Fibroblast of peridontal ligament (primary cell): ENCODE results near the gene EMCN.
"Not testable (repeated sequence)": the region's sequence is repeated elsewhere in the genome, so short reads cannot be mapped to it uniquely, and the experiment has no call there.

Source experiments
- DNase-seq: peaks from one replicate; pipeline ENCODE4 v3.0.0-alpha.2; 2010; ENCODE audit errors: extremely low read depth

The EMCN gene

GRCh38 chr4:100517864-100518341 is at the start of gene EMCN:
EMCN (minus strand) TSS chr4:100518022; CDS start chr4:100517914, 108 bp downstream.
- peak; percentile 15 for DNase-seq

- no peak for DNase-seq
These were observed 48.6 kb upstream of the EMCN start for GRCh38 chr4:100566396-100566795.

- no peak for DNase-seq
These were observed 39.5 kb upstream of the EMCN start for GRCh38 chr4:100557306-100557705.

- no peak for DNase-seq
These were observed 38.0 kb upstream of the EMCN start for GRCh38 chr4:100555611-100556337.

- DNase-seq, result no peak
These were observed 30.4 kb upstream of the EMCN start for GRCh38 chr4:100548200-100548560.

- DNase-seq, result no peak
These were observed 29.8 kb upstream of the EMCN start for GRCh38 chr4:100547541-100548199.

- DNase-seq, result no peak
These were observed 27.6 kb upstream of the EMCN start for GRCh38 chr4:100545427-100545826.

- DNase-seq, result no peak
These were observed 22.3 kb upstream of the EMCN start for GRCh38 chr4:100540131-100540530.

GRCh38 chr4:100539706-100540105 is 21.9 kb upstream of the EMCN start:
- no peak for DNase-seq

GRCh38 chr4:100533741-100534140 is 15.9 kb upstream of the EMCN start:
- no peak for DNase-seq

- not testable (repeated sequence) for DNase-seq
These were observed 12.3 kb upstream of the EMCN start for GRCh38 chr4:100530161-100530560.

GRCh38 chr4:100525686-100526085 is 7.9 kb upstream of the EMCN start:
- DNase-seq, result no peak

GRCh38 chr4:100519205-100519604 is 1.4 kb upstream of the EMCN start:
- no peak for DNase-seq

- no peak for DNase-seq
These were observed 1.6 kb downstream of the EMCN start for GRCh38 chr4:100516225-100516624.

GRCh38 chr4:100511896-100512295 is 5.9 kb downstream of the EMCN start:
- no peak for DNase-seq

GRCh38 chr4:100510551-100510950 is 7.3 kb downstream of the EMCN start:
- no peak for DNase-seq

GRCh38 chr4:100509386-100509785 is 8.4 kb downstream of the EMCN start:
- no peak for DNase-seq

- no peak for DNase-seq
These were observed 9.1 kb downstream of the EMCN start for GRCh38 chr4:100508691-100509090.

GRCh38 chr4:100504086-100504874 is 13.5 kb downstream of the EMCN start:
- no peak for DNase-seq

- DNase-seq, result no peak
These were observed 20.0 kb downstream of the EMCN start for GRCh38 chr4:100497791-100498190.

- no peak for DNase-seq
These were observed 22.7 kb downstream of the EMCN start for GRCh38 chr4:100495074-100495473.

GRCh38 chr4:100494166-100494565 is 23.7 kb downstream of the EMCN start:
- DNase-seq, result peak; percentile 29

- no peak for DNase-seq
These were observed 24.1 kb downstream of the EMCN start for GRCh38 chr4:100493756-100494155.
